Measurements from ENCODE around the gene APBA2. TPM values are rescaled to one million over a fixed set of nuclear protein-coding genes. Genes with fewer than 3 reads are reported as not detected.
A peak's percentile ranks its signal among the peaks of the same experiment; 100 is the strongest.

The APBA2 gene
- total RNA-seq, 4 donors from 2014 or later, result 5.4 to 15.3 (median 10.4) TPM

- TF ChIP-seq POLR2AphosphoS5 (IDR thresholded peaks at IDR 0.05) (no peak), POLR2A (IDR thresholded peaks at IDR 0.05; ENCODE audit: low read depth) (no peak), CTCF (IDR thresholded peaks at IDR 0.05) (no peak), EP300 (IDR thresholded peaks at IDR 0.05) (no peak)
- 51% methylated on average over 6 of the region's 6 CpGs for WGBS
- Histone ChIP-seq H3K27me3 (no peaks in the 10 kb centered on the region), H3K9me3 (no peaks in the 10 kb centered on the region), H3K27ac (replicated peaks in 1 of 4) (peak overlapping the region in 2 of 4 donors; percentile 47 to 51), H3K36me3 (no peaks in the 10 kb centered on the region), H3K4me1 (peaks cover 0 to 18% (median 11%) of the 10 kb centered on the region in 4 donors), H3K4me3 (no peak overlapping the region)
- DNase-seq (ENCODE audit: extremely low spot score), result peak; percentile 42
- intact Hi-C loops (cut with DNase I), result no loop called here
These were observed 99.5 kb downstream of the APBA2 start for GRCh38 chr15:28985316-28985645.

GRCh38 chr15:28985691-28986090 lies 99.9 kb downstream of the APBA2 start:
- intact Hi-C loops (cut with DNase I), result no loop called here
- no peak for TF ChIP-seq POLR2A (IDR thresholded peaks at IDR 0.05; ENCODE audit: low read depth)
- no peak for TF ChIP-seq CTCF (IDR thresholded peaks at IDR 0.05)
- no peak for TF ChIP-seq POLR2AphosphoS5 (IDR thresholded peaks at IDR 0.05)
- no peak for TF ChIP-seq EP300 (IDR thresholded peaks at IDR 0.05)
- Histone ChIP-seq H3K27me3 (no peaks in the 10 kb centered on the region), H3K4me1 (peaks cover 0 to 18% (median 11%) of the 10 kb centered on the region in 4 donors), H3K27ac (replicated peaks in 1 of 4) (peak overlapping the region in 2 of 4 donors; percentile 47 to 51), H3K36me3 (no peaks in the 10 kb centered on the region), H3K9me3 (no peaks in the 10 kb centered on the region), H3K4me3 (no peak overlapping the region)
- DNase-seq (ENCODE audit: extremely low spot score), result peak; percentile 85
- 69% methylated on average over 8 of the region's 8 CpGs for WGBS

GRCh38 chr15:28986108-28986507 lies 100.3 kb downstream of the APBA2 start:
- Histone ChIP-seq H3K4me3 (no peak overlapping the region), H3K27ac (replicated peaks in 1 of 4) (peak overlapping the region in 2 of 4 donors; percentile 47 to 51), H3K9me3 (no peaks in the 10 kb centered on the region), H3K36me3 (no peaks in the 10 kb centered on the region), H3K4me1 (peaks cover 0 to 18% (median 11%) of the 10 kb centered on the region in 4 donors), H3K27me3 (no peaks in the 10 kb centered on the region)
- peak; percentile 72 for DNase-seq (ENCODE audit: extremely low spot score)
- TF ChIP-seq POLR2A (IDR thresholded peaks at IDR 0.05; ENCODE audit: low read depth) (no peak), EP300 (IDR thresholded peaks at IDR 0.05) (no peak), CTCF (IDR thresholded peaks at IDR 0.05) (no peak), POLR2AphosphoS5 (IDR thresholded peaks at IDR 0.05) (no peak)
- intact Hi-C loops (cut with DNase I), result no loop called here
- 82% methylated on average over 9 of the region's 9 CpGs for WGBS

- no peak for TF ChIP-seq CTCF (IDR thresholded peaks at IDR 0.05)
- TF ChIP-seq EP300 (IDR thresholded peaks at IDR 0.05), result no peak
- TF ChIP-seq POLR2AphosphoS5 (IDR thresholded peaks at IDR 0.05), result no peak
- no peak for TF ChIP-seq POLR2A (IDR thresholded peaks at IDR 0.05; ENCODE audit: low read depth)
- Histone ChIP-seq H3K4me3 (no peak overlapping the region), H3K4me1 (peaks cover 0 to 18% (median 11%) of the 10 kb centered on the region in 4 donors), H3K36me3 (no peaks in the 10 kb centered on the region), H3K9me3 (no peaks in the 10 kb centered on the region), H3K27me3 (no peaks in the 10 kb centered on the region), H3K27ac (replicated peaks in 1 of 4) (no peak overlapping the region)
- intact Hi-C loops (cut with DNase I), result no loop called here
- 100% methylated on average over 2 of the region's 2 CpGs for WGBS
- peak; percentile 24 for DNase-seq (ENCODE audit: extremely low spot score)
These were observed 101.0 kb downstream of the APBA2 start for GRCh38 chr15:28986726-28987125.

- TF ChIP-seq POLR2A (IDR thresholded peaks at IDR 0.05; ENCODE audit: low read depth) (no peak), CTCF (IDR thresholded peaks at IDR 0.05) (no peak), EP300 (IDR thresholded peaks at IDR 0.05) (no peak), POLR2AphosphoS5 (IDR thresholded peaks at IDR 0.05) (no peak)
- Histone ChIP-seq H3K27me3 (no peaks in the 10 kb centered on the region), H3K9me3 (no peaks in the 10 kb centered on the region), H3K36me3 (no peaks in the 10 kb centered on the region), H3K27ac (replicated peaks in 1 of 4) (no peak overlapping the region), H3K4me3 (no peak overlapping the region), H3K4me1 (peaks cover 0 to 21% (median 11%) of the 10 kb centered on the region in 4 donors)
- DNase-seq (ENCODE audit: extremely low spot score), result peak; percentile 86
- intact Hi-C loops (cut with DNase I), result no loop called here
- WGBS, result 92% methylated on average over 4 of the region's 4 CpGs
These were observed 101.6 kb downstream of the APBA2 start for GRCh38 chr15:28987337-28987736.
